GM23248 (cell line): Measurements from ENCODE around the gene SLC5A10. TPM values are rescaled to one million over a fixed set of nuclear protein-coding genes. Genes with fewer than 3 reads are reported as not detected.

Experiments used
- DNase-seq: peaks from one replicate; pipeline ENCODE4 v3.0.0-alpha.2; 2015
- H2AFZ ChIP-seq: fragments of 200-600 bp; sonication (generic); 2 replicates; pipeline ENCODE4 v1.6.1; 2016; ENCODE audit warnings: antibody characterized with exemption
- H3F3A ChIP-seq: fragments of 200-600 bp; sonication (generic); 2 replicates; pipeline ENCODE4 v1.6.1; 2016; ENCODE audit warnings: mild to moderate bottlenecking, antibody characterized with exemption, mixed run types; ENCODE audit not compliant: insufficient read depth
- H3K27ac ChIP-seq: fragments of 200-600 bp; sonication (generic); 2 replicates; pipeline ENCODE4 v1.5.1; 2016; ENCODE audit warnings: mild to moderate bottlenecking
- H3K27me3 ChIP-seq: fragments of 200-600 bp; sonication (generic); replicated peaks from 2 replicates; pipeline ENCODE4 v1.6.1; 2016; ENCODE audit warnings: mild to moderate bottlenecking; ENCODE audit not compliant: insufficient read depth
- H3K36me3 ChIP-seq: fragments of 200-600 bp; sonication (generic); 2 replicates; pipeline ENCODE4 v1.6.1; 2016; ENCODE audit warnings: low read depth, mild to moderate bottlenecking
- H3K4me1 ChIP-seq: fragments of 200-600 bp; sonication (generic); 2 replicates; pipeline ENCODE4 v1.6.1; 2016; ENCODE audit warnings: mild to moderate bottlenecking; ENCODE audit not compliant: insufficient read depth
- H3K4me2 ChIP-seq: fragments of 200-600 bp; sonication (generic); one replicate; pipeline ENCODE4 v1.6.1; 2016; ENCODE audit warnings: mild to moderate bottlenecking; ENCODE audit not compliant: unreplicated experiment
- H3K4me3 ChIP-seq: fragments of 200-600 bp; sonication (generic); 2 replicates; pipeline ENCODE4 v1.5.1; 2016; ENCODE audit warnings: mild to moderate bottlenecking
- H3K79me2 ChIP-seq: fragments of 200-600 bp; sonication (generic); 2 replicates; pipeline ENCODE4 v1.6.1; 2016; ENCODE audit warnings: mild to moderate bottlenecking; ENCODE audit not compliant: insufficient read depth
- H3K9ac ChIP-seq: fragments of 200-600 bp; sonication (generic); 2 replicates; pipeline ENCODE4 v1.6.1; 2016; ENCODE audit warnings: mild to moderate bottlenecking
- H3K9me2 ChIP-seq: fragments of 200-600 bp; sonication (generic); 2 replicates; pipeline ENCODE4 v1.6.1; 2016; ENCODE audit warnings: mixed run types, mild to moderate bottlenecking, moderate library complexity; ENCODE audit not compliant: insufficient read depth
- H3K9me3 ChIP-seq: fragments of 200-600 bp; sonication (generic); one replicate; pipeline ENCODE4 v1.6.1; 2017; ENCODE audit warnings: low read depth
- H4K20me1 ChIP-seq: fragments of 200-600 bp; sonication (generic); 2 replicates; pipeline ENCODE4 v1.6.0; 2016; ENCODE audit not compliant: insufficient read depth
- EZH2 ChIP-seq: fragments of 200-600 bp; sonication (generic); IDR thresholded peaks from 2 replicates; pipeline ENCODE4 v1.6.1; 2018; ENCODE audit warnings: antibody characterized with exemption, mild to moderate bottlenecking; ENCODE audit not compliant: insufficient read depth, poor library complexity, severe bottlenecking
- EZH2phosphoT487 ChIP-seq: fragments of 200-600 bp; sonication (generic); IDR thresholded peaks from 2 replicates; pipeline ENCODE4 v1.6.1; 2018; ENCODE audit warnings: antibody characterized with exemption, moderate library complexity, mild to moderate bottlenecking, low read depth; ENCODE audit not compliant: insufficient read depth
- WGBS, 2 experiments: methylation state at CpG; one replicate each; pipeline ENCODE4 v1.1.6; 2015 to 2017; ENCODE audit warnings: low lambda C conversion rate in 2 of 2, low coverage in 1 of 2; ENCODE audit errors: missing lambda C conversion rate in 2 of 2; 5-methylcytosine and 5-hydroxymethylcytosine counted together
- in situ Hi-C: fragments of 300-500 bp; cut with MboI; formaldehyde crosslinking; loops from 2 replicates; pipeline ENCODE4 v1.15.0; 2020
- polyA plus RNA-seq: library from polyadenylated mRNA; unstranded; fragments of >200 nt; fragmentation: Nextera tagmentation; extraction: Ambion mirVana; gene quantifications from 2 replicates; pipeline ENCODE4 v1.2.1, GENCODE V29; 2016
- total RNA-seq: library from RNA; depleted of rRNA; stranded (reverse); fragments of >200 nt; shearing (Covaris generic); gene quantifications from 2 replicates; pipeline ENCODE4 v1.2.3, GENCODE V29; 2014

The SLC5A10 gene
- total and polyA plus RNA-seq, 2 experiments from 2014 or later: 0.10 TPM; not detected in 1

DNA sequence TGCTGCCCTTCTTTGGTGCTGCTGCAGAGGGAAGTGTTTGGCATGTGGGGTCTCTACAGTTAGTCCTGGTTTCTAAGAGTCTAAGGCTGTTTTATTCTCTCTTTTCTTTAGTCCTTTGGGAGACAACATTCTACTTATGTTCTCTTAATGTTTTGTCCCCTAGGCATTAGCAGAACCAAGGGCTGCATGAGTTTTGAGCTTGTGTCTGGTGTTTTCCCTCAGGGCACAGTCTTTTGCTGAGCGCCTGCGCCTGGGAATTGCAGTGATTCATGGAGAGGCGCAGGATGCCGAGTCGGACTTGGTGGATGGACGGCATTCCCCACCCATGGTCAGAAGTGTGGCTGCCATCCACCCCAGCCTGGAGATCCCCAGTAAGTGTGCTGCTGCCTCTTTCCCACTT lies 41.1 kb upstream of the SLC5A10 start:
- H3K4me1 ChIP-seq: no peaks in the 10 kb centered on the region
- 97 to 98% methylated on average over 6 of the region's 6 CpGs for WGBS, 2 experiments
- H2AFZ ChIP-seq: no peak overlapping the region
- peaks cover 5% of the 10 kb centered on the region; the same call in 1 of the 2 replicates for H3K36me3 ChIP-seq
- H3F3A ChIP-seq: no peaks in the 10 kb centered on the region
- no peak for DNase-seq
- H3K9me3 ChIP-seq: no peaks in the 10 kb centered on the region
- no peaks in the 10 kb centered on the region for H3K27me3 ChIP-seq
- H3K27ac ChIP-seq: no peak overlapping the region
- in situ Hi-C loops: no loop called here
- no peak overlapping the region for H3K4me2 ChIP-seq
- H3K79me2 ChIP-seq: no peaks in the 10 kb centered on the region
- H3K9ac ChIP-seq: no peak overlapping the region
- TF ChIP-seq EZH2: no peak
- TF ChIP-seq EZH2phosphoT487: no peak
- no peaks in the 10 kb centered on the region for H4K20me1 ChIP-seq
- H3K9me2 ChIP-seq: no peaks in the 10 kb centered on the region
- no peak overlapping the region for H3K4me3 ChIP-seq

DNA sequence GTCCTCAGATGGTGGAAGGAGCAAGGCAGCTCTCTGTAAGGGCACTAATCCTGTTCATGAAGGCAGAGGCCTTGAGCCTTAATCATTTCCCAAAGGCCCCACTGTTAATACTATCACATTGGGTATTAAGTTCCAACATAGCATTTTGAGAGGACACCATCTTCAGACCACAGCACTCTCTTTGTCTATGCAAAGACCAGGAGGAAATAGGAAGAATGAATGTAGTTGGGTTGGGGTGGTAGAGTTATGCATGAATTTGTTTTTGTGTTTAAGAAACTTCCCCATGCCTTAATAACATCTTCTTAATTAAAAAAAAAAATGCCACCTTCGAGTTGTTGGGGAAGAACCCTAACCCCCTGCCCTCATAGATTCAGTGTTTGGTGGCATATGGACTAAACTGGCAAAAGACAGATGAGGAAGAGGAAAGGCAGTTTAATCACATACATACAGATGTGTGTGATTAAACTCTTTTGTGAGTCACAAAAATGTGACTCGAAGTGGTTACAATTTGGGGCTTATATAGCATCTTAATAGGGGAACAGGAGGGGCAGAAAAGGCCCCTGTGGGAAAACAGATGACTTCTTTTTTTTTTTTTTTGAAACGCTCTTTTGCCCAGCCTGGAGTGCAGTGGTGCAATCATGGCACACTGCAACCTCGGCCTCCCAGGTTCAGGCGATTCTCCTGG lies 35.0 kb upstream of the SLC5A10 start:
- H3K4me3 ChIP-seq: no peak overlapping the region
- H3K27ac ChIP-seq: peak overlapping the region; percentile 20
- H3K9ac ChIP-seq: no peak overlapping the region
- no peaks in the 10 kb centered on the region for H3K9me2 ChIP-seq
- H3K4me2 ChIP-seq: no peak overlapping the region
- TF ChIP-seq EZH2phosphoT487: no peak
- WGBS, 2 experiments: 21 to 25% methylated on average over 5 of the region's 5 CpGs
- DNase-seq: peak; percentile 72
- H3K79me2 ChIP-seq: no peaks in the 10 kb centered on the region
- no peak overlapping the region for H2AFZ ChIP-seq
- H3K27me3 ChIP-seq: no peaks in the 10 kb centered on the region
- H3K9me3 ChIP-seq: no peaks in the 10 kb centered on the region
- H3K4me1 ChIP-seq: peaks cover 21% of the 10 kb centered on the region
- in situ Hi-C loops: no loop called here
- no peaks in the 10 kb centered on the region; the same call in 1 of the 2 replicates for H3K36me3 ChIP-seq
- no peaks in the 10 kb centered on the region; the same call in 1 of the 2 replicates for H4K20me1 ChIP-seq
- H3F3A ChIP-seq: peaks cover 14% of the 10 kb centered on the region

DNA sequence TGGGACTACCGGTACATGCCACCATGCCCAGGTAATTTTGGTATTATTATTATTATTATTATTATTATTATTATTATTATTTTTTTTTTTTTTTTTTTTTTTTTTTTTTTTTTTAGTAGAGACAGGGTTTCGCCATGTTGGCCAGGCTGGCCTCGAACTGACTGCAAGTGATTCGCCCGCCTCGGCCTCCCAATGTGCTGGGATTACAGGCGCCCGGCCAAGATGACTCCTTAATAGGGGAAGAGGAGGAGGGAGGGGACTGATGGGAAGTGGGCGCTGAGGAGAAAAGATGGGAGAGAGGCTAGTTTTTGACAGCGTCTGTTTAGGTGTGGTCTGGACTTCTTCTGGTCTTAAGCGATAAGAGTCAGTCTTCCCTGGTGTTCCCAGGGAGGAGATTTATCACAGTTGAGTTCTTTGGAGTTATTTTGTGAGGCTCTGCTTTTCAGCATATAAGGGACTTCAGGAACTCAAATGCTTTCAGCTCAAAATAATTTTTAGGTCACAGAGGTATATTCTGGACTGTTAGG lies 34.4 kb upstream of the SLC5A10 start:
- Histone ChIP-seq H3K27me3 (no peaks in the 10 kb centered on the region), H3K9me3 (no peaks in the 10 kb centered on the region), H3F3A (peaks cover 14% of the 10 kb centered on the region), H3K9ac (no peak overlapping the region), H3K4me2 (no peak overlapping the region), H4K20me1 (no peaks in the 10 kb centered on the region; the same call in 1 of the 2 replicates), H3K4me1 (peaks cover 21% of the 10 kb centered on the region), H2AFZ (no peak overlapping the region), H3K9me2 (no peaks in the 10 kb centered on the region), H3K4me3 (no peak overlapping the region), H3K36me3 (no peaks in the 10 kb centered on the region), H3K27ac (no peak overlapping the region; the same call in 1 of the 2 replicates), H3K79me2 (no peaks in the 10 kb centered on the region)
- no peak for TF ChIP-seq EZH2
- no peak for TF ChIP-seq EZH2phosphoT487
- in situ Hi-C loops: no loop called here
- peak; percentile 21 for DNase-seq
- WGBS, 2 experiments: 88 to 91% methylated on average over 11 of the region's 11 CpGs

GRCh38 chr17:18919963-18920362 lies 32.0 kb upstream of the SLC5A10 start:
- 38 to 44% methylated on average over 6 of the region's 6 CpGs for WGBS, 2 experiments
- H3K27ac ChIP-seq: no peak overlapping the region

More at GRCh38 chr17:18919963-18920362, 32.0 kb upstream of the SLC5A10 start:
- no peaks in the 10 kb centered on the region; the same call in 1 of the 2 replicates for H4K20me1 ChIP-seq
- in situ Hi-C loops: no loop called here
- no peak for DNase-seq
- no peak overlapping the region for H3K9ac ChIP-seq
- no peaks in the 10 kb centered on the region for H3K9me2 ChIP-seq
- H2AFZ ChIP-seq: no peak overlapping the region
- TF ChIP-seq EZH2phosphoT487: no peak
- no peak for TF ChIP-seq EZH2
- no peaks in the 10 kb centered on the region for H3K9me3 ChIP-seq
- H3K4me1 ChIP-seq: peaks cover 21% of the 10 kb centered on the region
- no peak overlapping the region for H3K4me2 ChIP-seq
- no peaks in the 10 kb centered on the region for H3K79me2 ChIP-seq
- H3K4me3 ChIP-seq: no peak overlapping the region
- no peaks in the 10 kb centered on the region for H3K36me3 ChIP-seq
- H3F3A ChIP-seq: peaks cover 14% of the 10 kb centered on the region
- no peaks in the 10 kb centered on the region for H3K27me3 ChIP-seq
